Upper lobe of right lung (tissue), 1 donor: ENCODE data around the gene COL6A2. TPM values are rescaled to one million over a fixed set of nuclear protein-coding genes. Genes with fewer than 3 reads are reported as not detected.
A peak's percentile ranks its signal among the peaks of the same experiment; 100 is the strongest.

Source experiments
- ATAC-seq: fragments of 200-7000 bp; cut with Tn5 transposase; one replicate; pipeline ENCODE4 v1.9.1; 2020; ENCODE audit warnings: mild to moderate bottlenecking, moderate library complexity
- DNase-seq: peaks from one replicate; pipeline ENCODE4 v3.0.0-alpha.2; 2020
- H3K27ac ChIP-seq: fragments of 200-600 bp; one replicate; pipeline ENCODE4 v1.8.0; 2022
- H3K27me3 ChIP-seq: fragments of 200-600 bp; one replicate; pipeline ENCODE4 v1.8.0; 2022; ENCODE audit warnings: mild to moderate bottlenecking
- H3K36me3 ChIP-seq: fragments of 200-600 bp; one replicate; pipeline ENCODE4 v1.8.0; 2022
- H3K4me1 ChIP-seq: fragments of 200-600 bp; one replicate; pipeline ENCODE4 v1.8.0; 2022
- H3K4me3 ChIP-seq: fragments of 200-600 bp; one replicate; pipeline ENCODE4 v1.8.0; 2022; ENCODE audit warnings: mild to moderate bottlenecking
- H3K9me3 ChIP-seq: fragments of 200-600 bp; one replicate; pipeline ENCODE4 v1.8.0; 2022
- intact Hi-C: fragments of 100-400 bp; cut with DNase I; formaldehyde crosslinking; loops from one replicate; pipeline ENCODE4 v1.11.0; 2022
- total RNA-seq: library from RNA; stranded (reverse); fragmentation: NEBNext Ultra II Directional; extraction: Animal tissue kit (Norgen Biotek cat#: 25700); gene quantifications from one replicate; pipeline ENCODE4 v1.2.1, GENCODE V29; 2021
- TF ChIP-seq, protein P1 (sequence below): fragments of 200-600 bp; IDR thresholded peaks from one replicate; pipeline ENCODE4 v1.8.0; 2022; ENCODE audit warnings: antibody characterized with exemption
- donor health status: DM: no; HTN: yes; CAD: no; lungs with severe emphysema.

The COL6A2 gene
- total RNA-seq, 1 donor from 2014 or later = 269 TPM

DNA sequence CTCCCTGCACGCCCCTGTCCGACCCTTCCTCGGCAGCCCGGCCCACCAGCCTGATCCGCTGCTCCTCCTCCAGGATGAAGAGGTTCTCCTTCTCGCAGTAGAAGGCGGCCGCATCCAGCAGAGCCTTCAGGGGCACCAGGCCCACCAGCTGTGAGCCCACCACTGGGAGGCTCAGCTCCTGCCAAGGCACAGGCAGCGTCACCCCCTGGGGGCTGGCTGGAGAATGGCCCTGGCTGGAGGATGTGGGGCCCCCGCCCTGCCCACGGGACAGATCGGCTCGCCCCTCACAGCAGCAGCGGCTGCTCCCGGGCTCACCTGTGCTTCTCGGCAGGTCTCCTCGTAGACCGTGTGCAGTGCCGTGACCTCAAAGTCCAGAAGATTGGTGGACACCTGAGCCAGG, 52.2 kb downstream of the COL6A2 start:
- no peak for ATAC-seq
- TF ChIP-seq, protein P1, sequence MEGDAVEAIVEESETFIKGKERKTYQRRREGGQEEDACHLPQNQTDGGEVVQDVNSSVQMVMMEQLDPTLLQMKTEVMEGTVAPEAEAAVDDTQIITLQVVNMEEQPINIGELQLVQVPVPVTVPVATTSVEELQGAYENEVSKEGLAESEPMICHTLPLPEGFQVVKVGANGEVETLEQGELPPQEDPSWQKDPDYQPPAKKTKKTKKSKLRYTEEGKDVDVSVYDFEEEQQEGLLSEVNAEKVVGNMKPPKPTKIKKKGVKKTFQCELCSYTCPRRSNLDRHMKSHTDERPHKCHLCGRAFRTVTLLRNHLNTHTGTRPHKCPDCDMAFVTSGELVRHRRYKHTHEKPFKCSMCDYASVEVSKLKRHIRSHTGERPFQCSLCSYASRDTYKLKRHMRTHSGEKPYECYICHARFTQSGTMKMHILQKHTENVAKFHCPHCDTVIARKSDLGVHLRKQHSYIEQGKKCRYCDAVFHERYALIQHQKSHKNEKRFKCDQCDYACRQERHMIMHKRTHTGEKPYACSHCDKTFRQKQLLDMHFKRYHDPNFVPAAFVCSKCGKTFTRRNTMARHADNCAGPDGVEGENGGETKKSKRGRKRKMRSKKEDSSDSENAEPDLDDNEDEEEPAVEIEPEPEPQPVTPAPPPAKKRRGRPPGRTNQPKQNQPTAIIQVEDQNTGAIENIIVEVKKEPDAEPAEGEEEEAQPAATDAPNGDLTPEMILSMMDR = no peak
- H3K4me1 ChIP-seq = peaks cover 10% of the 10 kb centered on the region
- intact Hi-C loops = no loop called here
- H3K9me3 ChIP-seq = no peaks in the 10 kb centered on the region
- H3K4me3 ChIP-seq = no peak overlapping the region
- no peaks in the 10 kb centered on the region for H3K36me3 ChIP-seq
- peak; percentile 56 for DNase-seq
- no peaks in the 10 kb centered on the region for H3K27me3 ChIP-seq
- no peak overlapping the region for H3K27ac ChIP-seq

DNA sequence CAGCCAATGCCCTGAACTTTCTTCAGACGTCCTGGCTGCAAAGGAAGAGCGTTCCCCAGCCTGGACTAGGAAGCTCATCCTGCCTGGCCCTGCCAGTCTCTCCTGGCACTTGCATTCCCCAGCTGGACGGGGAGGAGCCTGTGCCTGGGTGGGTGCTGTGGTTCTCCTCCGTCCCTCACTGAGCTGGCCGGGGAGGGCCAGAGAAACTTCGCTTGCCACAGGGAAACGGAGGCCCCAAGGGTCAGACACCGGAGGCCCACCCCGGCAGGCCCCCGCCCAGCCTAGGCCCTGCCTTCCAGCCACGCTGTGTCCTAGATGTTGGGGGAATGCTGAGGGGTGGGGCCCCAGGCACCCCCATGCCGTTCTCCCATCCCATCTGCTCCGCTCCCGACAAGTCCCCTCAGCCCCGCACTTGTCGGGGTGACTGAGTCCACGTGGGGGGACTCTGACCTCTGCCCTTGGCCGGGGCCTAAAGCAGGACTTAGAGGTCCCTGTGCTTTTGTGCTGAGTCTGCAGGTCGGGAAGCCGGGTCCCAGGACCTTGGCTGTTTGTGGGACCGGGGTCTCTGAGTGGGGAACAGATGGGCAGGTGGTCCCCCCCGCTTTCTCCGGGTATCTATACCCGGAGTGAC, 52.7 kb downstream of the COL6A2 start:
- intact Hi-C loops = no loop called here
- TF ChIP-seq, protein P1 = no peak
- no peak overlapping the region for H3K27ac ChIP-seq
- H3K4me1 ChIP-seq = peaks cover 10% of the 10 kb centered on the region
- H3K27me3 ChIP-seq = no peaks in the 10 kb centered on the region
- no peak for ATAC-seq
- no peak overlapping the region for H3K4me3 ChIP-seq
- DNase-seq = peak; percentile 57
- H3K9me3 ChIP-seq = no peaks in the 10 kb centered on the region
- no peaks in the 10 kb centered on the region for H3K36me3 ChIP-seq

DNA sequence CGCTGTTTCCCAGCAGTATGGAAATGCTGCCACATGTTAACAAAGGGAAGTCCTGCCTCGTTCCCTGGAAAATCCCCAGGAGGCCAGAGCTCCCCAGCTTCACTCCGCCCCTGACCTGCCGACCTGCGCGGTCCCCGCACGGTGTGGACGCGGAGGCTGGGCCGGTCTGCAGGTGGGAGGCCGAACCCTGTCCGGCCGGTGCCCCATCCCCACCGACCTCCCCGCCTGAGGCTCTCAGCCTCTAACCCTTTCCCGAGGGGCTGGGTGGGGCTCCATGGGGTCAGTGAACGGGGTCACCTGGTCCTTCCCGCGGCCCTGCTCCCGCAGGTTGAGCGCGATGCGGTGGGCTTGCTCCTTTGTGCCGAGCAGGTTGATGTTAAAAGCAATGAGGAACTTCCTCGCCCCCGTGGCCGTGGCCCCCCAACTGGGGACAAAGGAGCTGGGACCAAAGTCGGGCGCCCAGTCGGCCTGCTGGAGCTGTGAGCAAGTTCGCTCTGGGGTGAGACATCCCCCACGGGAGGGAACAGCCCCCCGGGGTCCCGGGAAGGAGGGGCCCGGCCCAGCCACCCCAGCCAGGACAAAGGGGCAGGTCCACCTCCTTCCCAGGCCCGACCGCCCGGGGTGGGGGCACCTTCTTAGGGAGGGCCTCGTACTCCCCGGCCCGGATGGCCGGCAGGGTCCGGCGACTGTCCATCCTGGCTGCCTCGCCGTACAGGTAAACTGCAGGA, 53.5 kb downstream of the COL6A2 start:
- Histone ChIP-seq H3K36me3 (no peaks in the 10 kb centered on the region), H3K4me1 (peaks cover 10% of the 10 kb centered on the region), H3K4me3 (no peak overlapping the region), H3K9me3 (no peaks in the 10 kb centered on the region), H3K27ac (no peak overlapping the region), H3K27me3 (no peaks in the 10 kb centered on the region)
- ATAC-seq (no peak), DNase-seq (peak; percentile 63)
- intact Hi-C loops = no loop called here
- TF ChIP-seq, protein P1 = no peak

GRCh38 chr21:46151989-46152926, 54.3 kb downstream of the COL6A2 start:
- DNase-seq = peak; percentile 52
- Histone ChIP-seq H3K4me3 (no peak overlapping the region), H3K27ac (no peak overlapping the region), H3K36me3 (no peaks in the 10 kb centered on the region), H3K4me1 (peaks cover 10% of the 10 kb centered on the region), H3K27me3 (no peaks in the 10 kb centered on the region), H3K9me3 (no peaks in the 10 kb centered on the region)
- TF ChIP-seq, protein P1 = no peak
- no peak for ATAC-seq
- intact Hi-C loops = no loop called here

DNA sequence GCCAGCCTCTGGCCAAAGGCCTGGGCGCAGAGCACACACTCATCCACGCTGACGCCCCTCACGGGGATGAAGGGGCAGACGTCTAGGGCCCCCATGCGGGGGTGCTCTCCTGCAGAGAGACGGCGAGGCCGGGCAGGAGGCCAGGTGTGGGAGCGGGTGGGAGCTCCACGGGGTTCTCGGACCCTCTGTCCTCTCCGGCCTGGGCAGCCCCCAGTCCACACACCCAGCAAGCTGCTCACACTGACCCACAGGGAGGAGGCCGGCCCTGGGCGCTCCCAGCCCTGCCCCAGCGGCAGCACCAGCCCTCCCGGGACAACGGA, 55.0 kb downstream of the COL6A2 start:
- H3K36me3 ChIP-seq = no peaks in the 10 kb centered on the region
- no peak overlapping the region for H3K27ac ChIP-seq
- H3K4me1 ChIP-seq = peaks cover 10% of the 10 kb centered on the region
- H3K4me3 ChIP-seq = no peak overlapping the region
- no peaks in the 10 kb centered on the region for H3K27me3 ChIP-seq
- TF ChIP-seq, protein P1 = no peak
- peak; percentile 6 for ATAC-seq
- no peak for DNase-seq
- H3K9me3 ChIP-seq = no peaks in the 10 kb centered on the region
- intact Hi-C loops = no loop called here
